Gastroesophageal sphincter (tissue), 3 donors: Measurements from ENCODE around the gene HTRA3.

Experiments used
- CTCF ChIP-seq, 4 experiments: fragments of 200-600 bp in 2 of 4; fragments of 450-650 bp in 2 of 4; sonication (generic) in 1 of 4; IDR thresholded peaks; one replicate each; pipeline ENCODE4 v1.5.1; 2017 to 2019; ENCODE audit warnings: antibody characterized with exemption in 4 of 4, mild to moderate bottlenecking in 2 of 4, moderate library complexity in 2 of 4
- EP300 ChIP-seq: sonication (generic); formaldehyde crosslinking; IDR thresholded peaks from one replicate; pipeline ENCODE4 v1.6.1; 2017; ENCODE audit warnings: antibody characterized with exemption, mild to moderate bottlenecking
- POLR2A ChIP-seq, 2 donors: fragments of 450-650 bp; IDR thresholded peaks; one replicate each; pipeline ENCODE4 v1.6.1; 2017; ENCODE audit warnings: antibody characterized with exemption in 2 of 2, mild to moderate bottlenecking in 2 of 2, moderate library complexity in 1 of 2
- POLR2AphosphoS5 ChIP-seq: sonication (generic); formaldehyde crosslinking; IDR thresholded peaks from one replicate; pipeline ENCODE4 v1.6.1; 2017; ENCODE audit warnings: antibody characterized with exemption

GRCh38 chr4:8340781-8341241, 71.3 kb downstream of the HTRA3 start:
- TF ChIP-seq CTCF (IDR thresholded peaks at IDR 0.05) (no peak), POLR2A (IDR thresholded peaks at IDR 0.05) (no peak), EP300 (no peak), POLR2AphosphoS5 (peak; percentile 47)
